ENCODE results near the gene CMBL. TPM values are rescaled to one million over a fixed set of nuclear protein-coding genes. Genes with fewer than 3 reads are reported as not detected.

The CMBL gene
- total RNA-seq, 2 donors from 2014 or later = 10.4 to 20.5 TPM

DNA sequence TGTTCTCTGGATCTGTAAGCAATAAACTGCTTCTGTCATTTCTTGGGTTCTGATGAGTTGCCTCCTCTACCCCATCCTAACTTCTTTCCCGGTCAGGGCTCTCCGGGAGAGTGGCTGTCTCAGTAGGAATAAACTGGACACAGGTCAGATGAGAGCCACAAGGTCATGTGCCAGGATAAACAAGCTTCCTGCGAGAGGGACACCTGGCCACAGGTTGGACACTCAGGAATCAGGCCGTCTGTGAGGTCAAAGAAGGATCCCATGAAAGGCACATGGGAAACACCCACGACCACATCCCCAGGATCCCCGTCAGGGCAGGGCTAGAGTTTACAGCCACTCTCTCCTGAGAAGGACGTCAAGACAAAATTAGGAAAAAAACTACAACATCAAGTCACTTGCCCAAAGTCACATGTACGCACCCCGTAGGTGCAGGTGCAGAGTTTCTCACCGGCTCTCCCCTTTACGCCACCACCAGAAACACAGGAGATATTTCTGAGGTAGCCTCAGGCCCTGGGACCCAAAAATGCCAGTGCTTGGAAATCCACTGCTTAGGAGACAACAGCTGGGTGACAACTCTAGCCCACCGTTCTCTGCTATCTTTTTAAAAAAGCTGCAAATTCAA lies 28.9 kb downstream of the CMBL start:
- Histone ChIP-seq H3K27me3 (ENCODE audit: control insufficient read depth, insufficient read depth, low read length, poor library complexity, severe bottlenecking) (no peaks in the 10 kb centered on the region), H3K27ac (ENCODE audit: low read depth, low read length) (no peak overlapping the region), H3K36me3 (ENCODE audit: control insufficient read depth, insufficient read depth, low read length) (no peaks in the 10 kb centered on the region), H3K9ac (ENCODE audit: extremely low read depth, low read length, poor library complexity, severe bottlenecking) (no peak overlapping the region), H3K4me1 (ENCODE audit: control insufficient read depth, insufficient read depth, low read length) (no peaks in the 10 kb centered on the region), H3K9me3 (ENCODE audit: control insufficient read depth, low read length) (no peaks in the 10 kb centered on the region), H3K4me3 (ENCODE audit: low read length) (no peak overlapping the region)
- H3K4me3 Mint-ChIP-seq = no peak overlapping the region
- TF ChIP-seq CTCF (conservative IDR thresholded peaks at IDR 0.05) = no peak
- H3K27me3 Mint-ChIP-seq (ENCODE audit: insufficient read depth) = no peaks in the 10 kb centered on the region
- no peaks in the 10 kb centered on the region for H3K36me3 Mint-ChIP-seq (ENCODE audit: low read depth)
- no peak for DNase-seq
- no peak overlapping the region for H3K27ac Mint-ChIP-seq
- WGBS, 2 experiments (ENCODE audit: insufficient coverage in 1 of 2, insufficient read length in 1 of 2) = 93 to 94% methylated on average over 10 to 12 of the region's 12 CpGs
- H3K4me1 Mint-ChIP-seq = peaks cover 15% of the 10 kb centered on the region
- no peaks in the 10 kb centered on the region for H3K9me3 Mint-ChIP-seq

DNA sequence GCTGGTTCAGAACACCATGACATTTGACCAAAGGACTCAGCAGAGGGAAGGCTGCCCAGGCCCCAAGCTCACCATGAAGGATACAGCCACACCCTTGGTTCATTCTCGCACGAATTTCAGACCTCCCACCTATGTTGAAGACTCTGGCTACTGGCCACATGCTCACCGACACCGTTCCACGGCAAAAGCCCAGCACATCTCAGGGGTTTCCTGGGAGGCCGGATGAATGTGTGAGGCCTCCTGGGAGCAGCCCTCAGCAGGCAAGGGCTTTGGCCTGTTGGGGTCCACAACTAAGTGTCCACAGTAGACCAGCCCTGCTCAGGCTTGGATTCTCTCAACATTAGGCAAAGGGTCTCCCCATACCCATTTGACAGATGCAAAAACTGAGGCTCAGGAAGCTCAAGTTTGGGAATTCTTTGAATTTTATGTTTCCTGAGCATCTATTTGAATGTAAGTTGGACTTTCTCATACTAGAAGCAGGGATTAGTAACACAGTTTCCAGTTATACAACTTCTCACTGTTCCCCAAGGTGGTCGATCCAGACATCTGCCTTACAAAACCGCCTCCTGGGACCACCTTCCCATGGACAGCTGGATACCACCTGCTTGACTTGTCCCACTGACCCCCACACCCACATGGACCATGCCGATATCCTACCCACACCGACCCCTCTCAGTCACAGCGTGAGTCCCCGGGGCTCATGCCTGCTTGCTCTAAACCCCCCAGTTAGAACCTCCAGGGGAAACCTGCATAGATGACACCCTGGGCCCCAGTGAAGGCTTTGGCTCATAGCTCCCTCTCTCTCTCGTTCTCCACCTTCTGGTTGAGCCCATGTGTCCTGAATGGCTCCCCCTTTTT lies 29.7 kb downstream of the CMBL start:
- DNase-seq = no peak
- no peaks in the 10 kb centered on the region for H3K9me3 ChIP-seq (ENCODE audit: control insufficient read depth, low read length)
- no peak overlapping the region for H3K4me3 ChIP-seq (ENCODE audit: low read length)
- H3K36me3 ChIP-seq (ENCODE audit: control insufficient read depth, insufficient read depth, low read length) = no peaks in the 10 kb centered on the region
- no peak overlapping the region for H3K27ac Mint-ChIP-seq
- no peak for TF ChIP-seq CTCF (conservative IDR thresholded peaks at IDR 0.05)
- no peak overlapping the region for H3K9ac ChIP-seq (ENCODE audit: extremely low read depth, low read length, poor library complexity, severe bottlenecking)
- no peaks in the 10 kb centered on the region for H3K4me1 ChIP-seq (ENCODE audit: control insufficient read depth, insufficient read depth, low read length)
- H3K4me3 Mint-ChIP-seq = no peak overlapping the region
- H3K36me3 Mint-ChIP-seq (ENCODE audit: low read depth) = no peaks in the 10 kb centered on the region
- H3K27me3 ChIP-seq (ENCODE audit: control insufficient read depth, insufficient read depth, low read length, poor library complexity, severe bottlenecking) = no peaks in the 10 kb centered on the region
- H3K27ac ChIP-seq (ENCODE audit: low read depth, low read length) = no peak overlapping the region
- H3K9me3 Mint-ChIP-seq = no peaks in the 10 kb centered on the region
- WGBS, 2 experiments (ENCODE audit: insufficient coverage in 1 of 2, insufficient read length in 1 of 2) = 96 to 98% methylated on average over 9 to 13 of the region's 13 CpGs
- no peaks in the 10 kb centered on the region for H3K27me3 Mint-ChIP-seq (ENCODE audit: insufficient read depth)
- peaks cover 11% of the 10 kb centered on the region for H3K4me1 Mint-ChIP-seq

DNA sequence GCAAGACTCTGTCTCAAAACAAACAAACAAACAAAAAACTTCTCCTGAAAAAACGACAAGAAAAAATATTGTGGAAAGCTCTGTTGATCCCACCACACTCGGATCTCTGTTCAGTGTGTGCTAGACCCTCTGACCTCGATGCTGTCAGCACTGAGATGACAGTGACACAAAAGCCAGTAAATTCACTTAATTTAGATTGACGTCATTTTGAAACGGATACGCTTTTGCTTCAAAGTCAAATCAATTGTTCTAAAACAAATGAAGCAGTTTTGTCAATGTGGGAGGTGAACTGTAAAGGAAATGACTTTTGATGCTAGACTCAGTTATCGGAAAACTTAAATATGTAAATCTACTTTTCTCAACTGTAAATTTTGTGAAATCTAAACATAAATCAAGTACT lies 31.0 kb downstream of the CMBL start:
- H3K4me3 ChIP-seq (ENCODE audit: low read length) = no peak overlapping the region
- 89 to 90% methylated on average over 6 to 7 of the region's 7 CpGs for WGBS, 2 experiments (ENCODE audit: insufficient coverage in 1 of 2, insufficient read length in 1 of 2)

More for the DNA sequence above, 31.0 kb downstream of the CMBL start:
- DNase-seq = no peak
- Histone ChIP-seq H3K36me3 (ENCODE audit: control insufficient read depth, insufficient read depth, low read length) (no peaks in the 10 kb centered on the region), H3K9ac (ENCODE audit: extremely low read depth, low read length, poor library complexity, severe bottlenecking) (no peak overlapping the region), H3K27me3 (ENCODE audit: control insufficient read depth, insufficient read depth, low read length, poor library complexity, severe bottlenecking) (no peaks in the 10 kb centered on the region), H3K4me1 (ENCODE audit: control insufficient read depth, insufficient read depth, low read length) (no peaks in the 10 kb centered on the region), H3K27ac (ENCODE audit: low read depth, low read length) (no peak overlapping the region), H3K9me3 (ENCODE audit: control insufficient read depth, low read length) (no peaks in the 10 kb centered on the region)
- H3K36me3 Mint-ChIP-seq (ENCODE audit: low read depth) = no peaks in the 10 kb centered on the region
- no peaks in the 10 kb centered on the region for H3K27me3 Mint-ChIP-seq (ENCODE audit: insufficient read depth)
- no peak for TF ChIP-seq CTCF (conservative IDR thresholded peaks at IDR 0.05)
- no peak overlapping the region for H3K4me3 Mint-ChIP-seq
- H3K27ac Mint-ChIP-seq = no peak overlapping the region
- peaks cover 11% of the 10 kb centered on the region for H3K4me1 Mint-ChIP-seq
- no peaks in the 10 kb centered on the region for H3K9me3 Mint-ChIP-seq
